GM13977 (cell line): ENCODE data around the gene FCHO2.
"Not testable (repeated sequence)": the region's sequence is repeated elsewhere in the genome, so short reads cannot be mapped to it uniquely, and the experiment has no call there.

Experiments
- DNase-seq: peaks from one replicate; pipeline ENCODE4 v3.0.0; 2012; ENCODE audit warnings: low spot score
- CTCF ChIP-seq: IDR thresholded peaks from 2 replicates; pipeline ENCODE4 v1.5.1; 2012; ENCODE audit warnings: mild to moderate bottlenecking, control low read depth; ENCODE audit not compliant: insufficient read depth; ENCODE audit errors: extremely low read depth, missing control alignments
- in situ Hi-C: fragments of 300-500 bp; cut with MboI; formaldehyde crosslinking; loops from one replicate; pipeline ENCODE4 v1.12.0; 2022; ENCODE audit warnings: low sequenced_read_pairs, low pct_unique_long_range_greater_than_20kb, mixed read lengths, inconsistent platforms; ENCODE audit not compliant: unreplicated experiment

The FCHO2 gene

GRCh38 chr5:73018892-73019291 lies 63.1 kb downstream of the FCHO2 start:
- no peak for TF ChIP-seq CTCF
- DNase-seq: no peak
- in situ Hi-C loops: no loop called here

- no peak for DNase-seq
- no peak for TF ChIP-seq CTCF
- in situ Hi-C loops: no loop called here
Measured at GRCh38 chr5:73019766-73020165, 63.9 kb downstream of the FCHO2 start.

- no peak for TF ChIP-seq CTCF
- DNase-seq: no peak
- in situ Hi-C loops: no loop called here
Measured at GRCh38 chr5:73022471-73023169, 66.8 kb downstream of the FCHO2 start.

GRCh38 chr5:73024946-73025544 lies 69.2 kb downstream of the FCHO2 start:
- in situ Hi-C loops, DNase-seq: not testable (repeated sequence)

- no peak for DNase-seq
- in situ Hi-C loops: no loop called here
- TF ChIP-seq CTCF: no peak
Measured at GRCh38 chr5:73027361-73027760, 71.5 kb downstream of the FCHO2 start.

- TF ChIP-seq CTCF: no peak
- in situ Hi-C loops: no loop called here
- DNase-seq: no peak
Measured at GRCh38 chr5:73027816-73028215, 72.0 kb downstream of the FCHO2 start.

GRCh38 chr5:73028991-73029595 lies 73.3 kb downstream of the FCHO2 start:
- in situ Hi-C loops: no loop called here
- no peak for DNase-seq
- TF ChIP-seq CTCF: no peak
